ENCODE results near the gene LRRC70. TPM values are rescaled to one million over a fixed set of nuclear protein-coding genes. Genes with fewer than 3 reads are reported as not detected.

LRRC70 gene
- 1 to 10 TPM; 5.8 to 6.1 TPM for total RNA-seq
- total RNA-seq = 0 to 1.3 reads per million in 2 donors

GRCh38 chr5:62578540-62578939 is at the start of gene LRRC70:
LRRC70 (plus strand) TSS chr5:62578819; CDS start chr5:62579439, 620 bp downstream.
- ATAC-seq (peak; percentile 100), DNase-seq (no peak)
- H3K36me3 Mint-ChIP-seq (ENCODE audit: low read depth) = peaks cover 3% of the 10 kb centered on the region
- no peaks in the 10 kb centered on the region for H3K9me3 ChIP-seq (ENCODE audit: control insufficient read depth, low read length, poor library complexity, severe bottlenecking)
- H3K4me1 Mint-ChIP-seq = peaks cover 28% of the 10 kb centered on the region
- H3K4me3 Mint-ChIP-seq = peak within 1 kb of the TSS; percentile 91
- H3K27me3 Mint-ChIP-seq = no peaks in the 10 kb centered on the region
- peak within 1 kb of the TSS; percentile 92 for H3K27ac Mint-ChIP-seq

GRCh38 chr5:62533597-62533996 is 45.0 kb upstream of the LRRC70 start:
- Mint-ChIP-seq H3K27me3 (no peaks in the 10 kb centered on the region), H3K4me1 (no peaks in the 10 kb centered on the region), H3K27ac (no peak overlapping the region), H3K4me3 (no peak overlapping the region), H3K36me3 (ENCODE audit: low read depth) (peaks cover 3% of the 10 kb centered on the region)
- DNase-seq (no peak), ATAC-seq (no peak)
- no peaks in the 10 kb centered on the region for H3K9me3 ChIP-seq (ENCODE audit: control insufficient read depth, low read length, poor library complexity, severe bottlenecking)

- no peak overlapping the region for H3K27ac Mint-ChIP-seq
- no peaks in the 10 kb centered on the region for H3K4me1 Mint-ChIP-seq
- ATAC-seq = no peak
- no peak for DNase-seq
- no peak overlapping the region for H3K4me3 Mint-ChIP-seq
- no peaks in the 10 kb centered on the region for H3K27me3 Mint-ChIP-seq
- no peaks in the 10 kb centered on the region for H3K9me3 ChIP-seq (ENCODE audit: control insufficient read depth, low read length, poor library complexity, severe bottlenecking)
- H3K36me3 Mint-ChIP-seq (ENCODE audit: low read depth) = peaks cover 3% of the 10 kb centered on the region
Measured at GRCh38 chr5:62534461-62535236, 44.0 kb upstream of the LRRC70 start.

- Mint-ChIP-seq H3K27ac (no peak overlapping the region), H3K4me1 (no peaks in the 10 kb centered on the region), H3K27me3 (no peaks in the 10 kb centered on the region), H3K36me3 (ENCODE audit: low read depth) (no peaks in the 10 kb centered on the region), H3K4me3 (no peak overlapping the region)
- ATAC-seq (no peak), DNase-seq (no peak)
- no peaks in the 10 kb centered on the region for H3K9me3 ChIP-seq (ENCODE audit: control insufficient read depth, low read length, poor library complexity, severe bottlenecking)
Measured at GRCh38 chr5:62536232-62536631, 42.4 kb upstream of the LRRC70 start.

- H3K4me1 Mint-ChIP-seq = no peaks in the 10 kb centered on the region
- DNase-seq = no peak
- H3K4me3 Mint-ChIP-seq = no peak overlapping the region
- H3K27me3 Mint-ChIP-seq = no peaks in the 10 kb centered on the region
- no peaks in the 10 kb centered on the region for H3K36me3 Mint-ChIP-seq (ENCODE audit: low read depth)
- no peak for ATAC-seq
- no peak overlapping the region for H3K27ac Mint-ChIP-seq
- no peaks in the 10 kb centered on the region for H3K9me3 ChIP-seq (ENCODE audit: control insufficient read depth, low read length, poor library complexity, severe bottlenecking)
Measured at GRCh38 chr5:62536783-62537182, 41.8 kb upstream of the LRRC70 start.

GRCh38 chr5:62538017-62538942 is 40.3 kb upstream of the LRRC70 start:
- no peaks in the 10 kb centered on the region for H3K9me3 ChIP-seq (ENCODE audit: control insufficient read depth, low read length, poor library complexity, severe bottlenecking)
- Mint-ChIP-seq H3K36me3 (ENCODE audit: low read depth) (no peaks in the 10 kb centered on the region), H3K27ac (no peak overlapping the region), H3K4me3 (no peak overlapping the region), H3K4me1 (no peaks in the 10 kb centered on the region), H3K27me3 (no peaks in the 10 kb centered on the region)
- ATAC-seq = peak; percentile 28
- DNase-seq = no peak

GRCh38 chr5:62542720-62543119 is 35.9 kb upstream of the LRRC70 start:
- Mint-ChIP-seq H3K27me3 (no peaks in the 10 kb centered on the region), H3K4me3 (no peak overlapping the region), H3K4me1 (no peaks in the 10 kb centered on the region), H3K36me3 (ENCODE audit: low read depth) (peaks cover 3% of the 10 kb centered on the region), H3K27ac (no peak overlapping the region)
- no peak for ATAC-seq
- no peaks in the 10 kb centered on the region for H3K9me3 ChIP-seq (ENCODE audit: control insufficient read depth, low read length, poor library complexity, severe bottlenecking)
- DNase-seq = no peak

- ATAC-seq (no peak), DNase-seq (no peak)
- H3K36me3 Mint-ChIP-seq (ENCODE audit: low read depth) = peaks cover 5% of the 10 kb centered on the region
- peaks cover 8% of the 10 kb centered on the region for H3K4me1 Mint-ChIP-seq
- no peaks in the 10 kb centered on the region for H3K27me3 Mint-ChIP-seq
- no peaks in the 10 kb centered on the region for H3K9me3 ChIP-seq (ENCODE audit: control insufficient read depth, low read length, poor library complexity, severe bottlenecking)
- H3K27ac Mint-ChIP-seq = peak overlapping the region; percentile 75
- H3K4me3 Mint-ChIP-seq = no peak overlapping the region
Measured at GRCh38 chr5:62547945-62548630, 30.5 kb upstream of the LRRC70 start.

GRCh38 chr5:62550103-62550502 is 28.5 kb upstream of the LRRC70 start:
- peaks cover 5% of the 10 kb centered on the region for H3K36me3 Mint-ChIP-seq (ENCODE audit: low read depth)
- H3K4me1 Mint-ChIP-seq = peaks cover 8% of the 10 kb centered on the region
- DNase-seq = no peak
- ATAC-seq = no peak
- H3K4me3 Mint-ChIP-seq = no peak overlapping the region
- H3K27ac Mint-ChIP-seq = no peak overlapping the region
- H3K9me3 ChIP-seq (ENCODE audit: control insufficient read depth, low read length, poor library complexity, severe bottlenecking) = no peaks in the 10 kb centered on the region
- no peaks in the 10 kb centered on the region for H3K27me3 Mint-ChIP-seq

GRCh38 chr5:62555930-62556329 is 22.7 kb upstream of the LRRC70 start:
- ATAC-seq (no peak), DNase-seq (no peak)
- H3K9me3 ChIP-seq (ENCODE audit: control insufficient read depth, low read length, poor library complexity, severe bottlenecking) = no peaks in the 10 kb centered on the region
- H3K4me3 Mint-ChIP-seq = no peak overlapping the region
- H3K36me3 Mint-ChIP-seq (ENCODE audit: low read depth) = peaks cover 11% of the 10 kb centered on the region
- no peaks in the 10 kb centered on the region for H3K27me3 Mint-ChIP-seq
- H3K27ac Mint-ChIP-seq = peak overlapping the region; percentile 19
- peaks cover 9% of the 10 kb centered on the region for H3K4me1 Mint-ChIP-seq

- H3K4me3 Mint-ChIP-seq = no peak overlapping the region
- H3K27me3 Mint-ChIP-seq = no peaks in the 10 kb centered on the region
- no peak overlapping the region for H3K27ac Mint-ChIP-seq
Measured at GRCh38 chr5:62558941-62559340, 19.7 kb upstream of the LRRC70 start.

GRCh38 chr5:62560786-62561185 is 17.8 kb upstream of the LRRC70 start:
- Mint-ChIP-seq H3K4me3 (no peak overlapping the region), H3K36me3 (ENCODE audit: low read depth) (peaks cover 8% of the 10 kb centered on the region), H3K27me3 (no peaks in the 10 kb centered on the region), H3K4me1 (peaks cover 7% of the 10 kb centered on the region), H3K27ac (no peak overlapping the region)
- ATAC-seq = no peak
- H3K9me3 ChIP-seq (ENCODE audit: control insufficient read depth, low read length, poor library complexity, severe bottlenecking) = no peaks in the 10 kb centered on the region
- DNase-seq = no peak

More at GRCh38 chr5:62558941-62559340, 19.7 kb upstream of the LRRC70 start:
- no peaks in the 10 kb centered on the region for H3K9me3 ChIP-seq (ENCODE audit: control insufficient read depth, low read length, poor library complexity, severe bottlenecking)
- ATAC-seq = no peak
- Mint-ChIP-seq H3K36me3 (ENCODE audit: low read depth) (peaks cover 10% of the 10 kb centered on the region), H3K4me1 (peaks cover 7% of the 10 kb centered on the region)
- DNase-seq = no peak

- DNase-seq (no peak), ATAC-seq (no peak)
- Mint-ChIP-seq H3K27ac (peak overlapping the region; percentile 3), H3K4me1 (peaks cover 5% of the 10 kb centered on the region), H3K27me3 (no peaks in the 10 kb centered on the region), H3K36me3 (ENCODE audit: low read depth) (peaks cover 5% of the 10 kb centered on the region), H3K4me3 (no peak overlapping the region)
- H3K9me3 ChIP-seq (ENCODE audit: control insufficient read depth, low read length, poor library complexity, severe bottlenecking) = no peaks in the 10 kb centered on the region
Measured at GRCh38 chr5:62561896-62562295, 16.7 kb upstream of the LRRC70 start.
